Adrenal gland (tissue), 12 donors: ENCODE data around the gene KRTAP2-4. TPM values are rescaled to one million over a fixed set of nuclear protein-coding genes. Genes with fewer than 3 reads are reported as not detected.
"Not testable (repeated sequence)": the region's sequence is repeated elsewhere in the genome, so short reads cannot be mapped to it uniquely, and the experiment has no call there.

Source experiments
- DNase-seq, 7 donors: peaks; one replicate each; pipeline ENCODE4 v3.0.0-alpha.2; 2019 to 2020
- H3K27ac ChIP-seq, 5 donors: fragments of 200-600 bp; sonication (generic) in 4 of 5; 1 replicate in 3 of 5; 2 replicates in 2 of 5; pipeline versions ENCODE4 v1.5.1 to v1.8.0; 2016 to 2020; ENCODE audit warnings: mild to moderate bottlenecking in 1 of 5
- H3K27me3 ChIP-seq: fragments of 200-600 bp; 2 replicates; pipeline ENCODE4 v1.8.0; 2021
- H3K36me3 ChIP-seq, 2 donors: fragments of 200-600 bp; replicated peaks in 1 of 2; 1 replicate in 1 of 2; 2 replicates in 1 of 2; pipeline versions ENCODE4 v1.5.1 to v1.8.0; 2018 to 2022
- H3K4me1 ChIP-seq, 2 donors: fragments of 200-600 bp; replicated peaks in 1 of 2; 1 replicate in 1 of 2; 2 replicates in 1 of 2; pipeline versions ENCODE4 v1.5.1 to v1.8.0; 2018 to 2021
- H3K4me3 ChIP-seq, 4 donors: fragments of 200-600 bp; sonication (generic) in 3 of 4; one replicate each; pipeline ENCODE4 v1.5.1; 2016 to 2018
- H3K9me3 ChIP-seq, 3 donors: fragments of 200-600 bp; sonication (generic) in 1 of 3; replicated peaks in 1 of 3; 1 replicate in 2 of 3; 2 replicates in 1 of 3; pipeline versions ENCODE4 v1.5.1 to v1.8.0; 2016 to 2021
- CTCF ChIP-seq, 6 experiments: fragments of 450-650 bp in 4 of 6; fragments of 200-600 bp in 2 of 6; sonication (generic) in 1 of 6; IDR thresholded peaks; 1 replicate in 5 of 6; 2 replicates in 1 of 6; pipeline versions ENCODE4 v1.5.1 to v1.8.0; 2016 to 2021; ENCODE audit warnings: antibody characterized with exemption in 6 of 6, mild to moderate bottlenecking in 2 of 6, moderate library complexity in 1 of 6
- POLR2A ChIP-seq, 2 donors: fragments of 450-650 bp; IDR thresholded peaks; one replicate each; pipeline ENCODE4 v1.6.1; 2017; ENCODE audit warnings: antibody characterized with exemption in 2 of 2, mild to moderate bottlenecking in 2 of 2, moderate library complexity in 1 of 2
- WGBS, 4 donors: extraction: QIAGEN DNeasy Blood & Tissue Kit in 2 of 4; methylation state at CpG; one replicate each; pipeline versions ENCODE4 v1.1.5 to v1.1.7; 2013 to 2017; 5-methylcytosine and 5-hydroxymethylcytosine counted together
- intact Hi-C, 2 donors: fragments of 100-400 bp; cut with DNase I; formaldehyde crosslinking; loops; one replicate each; pipeline versions ENCODE4 v1.14.1 to v1.15.0; 2022 to 2023
- polyA plus RNA-seq, 3 donors: library from polyadenylated mRNA; stranded (reverse); fragments of 200-250 nt in 2 of 3; fragments of 350-450 nt in 1 of 3; fragmentation: Illumina TruSeq in 1 of 3; extraction: RNeasy Lipid Tissue Mini Kit (QIAGEN cat#74804) in 1 of 3; gene quantifications; one replicate each; pipeline ENCODE4 v1.2.3, GENCODE V29; 2013 to 2014
- total RNA-seq, 9 donors: library from RNA; depleted of rRNA in 4 of 9; stranded (reverse); fragments of >200 nt in 4 of 9; fragments of 120-200 nt in 1 of 9; fragmentation: NEBNext Ultra II Directional in 1 of 9; extraction: Animal tissue kit (Norgen Biotek cat#: 25700) in 1 of 9; gene quantifications; one replicate each; pipeline versions ENCODE4 v1.1.0 to v1.2.4, GENCODE V29; 2013 to 2023
- donor health status: healthy with polysubstance abuse.
- donor health status: Bipolar disorder and iron deficiency.
- donor health status: DM: yes; HTN: yes; CAD: no.
- donor health status: DM: no; HTN: no; CAD: no.
- donor health status: DM: no; HTN: no; CAD: no.
- donor health status: DM: yes; HTN: yes; CAD: no.

KRTAP2-4 gene
- total and polyA plus RNA-seq, 12 donors, result not detected

DNA sequence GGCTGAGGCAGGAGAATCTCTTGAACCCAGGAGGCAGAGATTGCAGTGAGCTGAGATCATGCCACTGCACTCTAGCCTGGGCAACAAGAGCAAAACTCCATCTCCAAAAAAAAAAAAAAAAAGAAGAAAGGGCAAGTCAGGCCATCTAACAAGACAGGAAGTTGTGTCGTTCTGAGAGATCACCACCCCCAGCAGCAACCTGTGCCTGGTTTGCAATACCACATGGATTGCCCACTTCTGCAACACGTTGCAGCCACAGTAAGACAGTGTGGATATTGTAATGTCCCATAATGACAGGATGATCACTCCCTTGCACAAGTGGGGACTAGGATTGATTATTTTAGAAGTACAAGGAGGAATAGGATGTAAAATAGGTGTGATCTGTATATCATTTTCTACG lies 3.4 kb upstream of the KRTAP2-4 start:
- TF ChIP-seq POLR2A (IDR thresholded peaks at IDR 0.05), result no peak
- TF ChIP-seq CTCF (IDR thresholded peaks at IDR 0.05), result no peak
- Histone ChIP-seq H3K36me3 (no peaks in the 10 kb centered on the region), H3K9me3 (no peaks in the 10 kb centered on the region), H3K27ac (no peak overlapping the region), H3K4me1 (no peaks in the 10 kb centered on the region), H3K27me3 (no peaks in the 10 kb centered on the region), H3K4me3 (no peak overlapping the region)
- DNase-seq, result no peak
- 70 to 85% (median 78%) methylated on average over 3 of the region's 3 CpGs for WGBS, 4 donors
- intact Hi-C loops, result no loop called here

- DNase-seq, result no peak
- intact Hi-C loops, result no loop called here
- Histone ChIP-seq H3K4me1 (no peaks in the 10 kb centered on the region), H3K27me3 (no peaks in the 10 kb centered on the region), H3K4me3 (no peak overlapping the region), H3K27ac (no peak overlapping the region), H3K9me3 (no peaks in the 10 kb centered on the region), H3K36me3 (no peaks in the 10 kb centered on the region)
- no peak for TF ChIP-seq CTCF (IDR thresholded peaks at IDR 0.05)
- no peak for TF ChIP-seq POLR2A (IDR thresholded peaks at IDR 0.05)
Measured at GRCh38 chr17:41067281-41067680, 1.6 kb upstream of the KRTAP2-4 start.

DNA sequence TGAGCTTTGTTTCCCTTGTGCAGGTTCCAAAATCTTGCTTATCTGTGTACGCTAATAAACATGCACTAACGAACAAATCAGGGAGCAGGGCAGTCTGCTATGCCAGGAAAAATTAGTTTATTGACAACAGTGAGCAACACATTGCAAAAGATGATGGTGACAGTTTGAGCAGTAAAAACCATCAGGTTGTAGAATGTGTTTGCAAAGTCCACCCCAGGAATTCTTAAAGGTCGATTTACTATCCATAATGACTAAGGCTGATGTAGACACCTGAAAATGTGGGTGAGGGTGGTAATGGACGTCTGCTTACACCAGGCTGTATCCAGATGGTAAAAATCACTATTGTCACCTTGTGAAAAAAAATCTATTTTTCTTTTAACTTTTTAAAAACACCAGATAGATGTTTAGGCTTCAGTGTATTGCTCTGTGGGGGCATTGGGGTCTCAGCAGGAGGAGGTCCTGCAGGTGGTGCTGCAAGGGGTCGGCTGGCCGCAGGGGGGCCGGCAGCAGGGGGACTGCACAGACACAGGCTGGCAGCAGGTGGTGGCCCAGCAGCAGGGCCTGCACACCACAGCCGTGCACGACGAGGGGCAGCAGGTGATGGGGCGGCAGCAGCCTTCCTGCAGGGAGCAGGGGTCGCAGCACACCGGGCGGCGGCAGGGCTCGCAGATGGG lies 526 bp downstream of the KRTAP2-4 start:
- intact Hi-C loops, H3K4me1 ChIP-seq, H3K27me3 ChIP-seq, H3K27ac ChIP-seq, DNase-seq, H3K9me3 ChIP-seq, H3K4me3 ChIP-seq, H3K36me3 ChIP-seq: not testable (repeated sequence)
- 66 to 88% (median 72%) methylated on average over 7 of the region's 16 CpGs for WGBS, 4 donors

- H3K27me3 ChIP-seq, result no peaks in the 10 kb centered on the region
- DNase-seq, result no peak
- H3K27ac ChIP-seq, result no peak overlapping the region
- H3K4me1 ChIP-seq, result no peaks in the 10 kb centered on the region
- H3K4me3 ChIP-seq, result no peak overlapping the region
- TF ChIP-seq CTCF (IDR thresholded peaks at IDR 0.05) (no peak), POLR2A (IDR thresholded peaks at IDR 0.05) (no peak)
- no peaks in the 10 kb centered on the region for H3K9me3 ChIP-seq
- WGBS, 4 donors, result 81 to 89% (median 86%) methylated on average over 1 of the region's 1 CpG
- intact Hi-C loops, result no loop called here
- H3K36me3 ChIP-seq, result no peaks in the 10 kb centered on the region
Measured at GRCh38 chr17:41064301-41064700, 1.4 kb downstream of the KRTAP2-4 start.

DNA sequence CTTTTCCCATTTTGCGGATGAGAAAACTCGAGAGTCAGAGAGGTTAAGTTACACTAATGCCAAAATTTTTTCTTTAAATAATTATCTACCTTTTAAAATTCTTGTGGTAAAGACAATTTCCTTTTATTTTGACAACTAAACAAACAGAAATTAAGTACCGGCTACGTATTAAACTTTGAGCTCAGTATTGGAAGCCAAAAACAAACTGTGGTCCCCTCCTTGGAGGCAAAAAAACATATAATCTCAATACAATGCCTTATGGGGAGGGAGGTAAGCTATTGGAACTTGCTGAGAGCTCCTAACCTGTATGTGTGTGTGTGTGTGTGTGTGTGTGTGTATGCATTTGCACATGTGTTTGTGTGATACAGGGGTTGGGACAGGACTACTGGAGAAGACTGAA lies 2.2 kb downstream of the KRTAP2-4 start:
- TF ChIP-seq CTCF (IDR thresholded peaks at IDR 0.05), result no peak
- TF ChIP-seq POLR2A (IDR thresholded peaks at IDR 0.05), result no peak
- H3K27me3 ChIP-seq, result no peaks in the 10 kb centered on the region
- DNase-seq, result no peak
- H3K9me3 ChIP-seq, result no peaks in the 10 kb centered on the region
- H3K4me3 ChIP-seq, result no peak overlapping the region
- no peaks in the 10 kb centered on the region for H3K36me3 ChIP-seq
- no peak overlapping the region for H3K27ac ChIP-seq
- intact Hi-C loops, result no loop called here
- no peaks in the 10 kb centered on the region for H3K4me1 ChIP-seq
- WGBS, 4 donors, result 81 to 89% (median 86%) methylated on average over 4 of the region's 4 CpGs
